Parathyroid adenoma (tissue), 2 donors: ENCODE results near the gene MAML2.

Experiments
- H2AFZ ChIP-seq: fragments of 300-600 bp; sonication (generic); one replicate; pipeline ENCODE4 v1.7.0; 2017; ENCODE audit warnings: antibody characterized with exemption, mild to moderate bottlenecking
- H3K27ac ChIP-seq: fragments of 300-600 bp; sonication (generic); one replicate; pipeline ENCODE4 v1.7.0; 2017
- H3K27me3 ChIP-seq: fragments of 300-600 bp; sonication (generic); one replicate; pipeline ENCODE4 v1.7.0; 2017; ENCODE audit warnings: low read length; ENCODE audit not compliant: control insufficient read depth, insufficient read depth
- H3K36me3 ChIP-seq: fragments of 300-600 bp; sonication (generic); one replicate; pipeline ENCODE4 v1.7.0; 2017; ENCODE audit warnings: low read length; ENCODE audit not compliant: control insufficient read depth, insufficient read depth
- H3K4me1 ChIP-seq: fragments of 300-600 bp; sonication (generic); one replicate; pipeline ENCODE4 v1.7.0; 2017; ENCODE audit warnings: control low read depth
- H3K4me2 ChIP-seq: fragments of 300-600 bp; sonication (generic); one replicate; pipeline ENCODE4 v1.7.0; 2017; ENCODE audit warnings: low read length
- H3K4me3 ChIP-seq: fragments of 300-600 bp; sonication (generic); one replicate; pipeline ENCODE4 v1.7.0; 2017; ENCODE audit warnings: low read depth, low read length
- H3K79me2 ChIP-seq: fragments of 300-600 bp; sonication (generic); one replicate; pipeline ENCODE4 v1.7.0; 2017; ENCODE audit warnings: control low read depth
- H3K9ac ChIP-seq: fragments of 300-600 bp; sonication (generic); one replicate; pipeline ENCODE4 v1.7.0; 2017; ENCODE audit warnings: mild to moderate bottlenecking
- H3K9me3 ChIP-seq: fragments of 300-600 bp; sonication (generic); one replicate; pipeline ENCODE4 v1.7.0; 2017; ENCODE audit warnings: low read length; ENCODE audit not compliant: control insufficient read depth
- CTCF ChIP-seq: fragments of 300-600 bp; sonication (generic); IDR thresholded peaks from one replicate; pipeline ENCODE4 v1.7.0; 2017; ENCODE audit warnings: antibody characterized with exemption, mild to moderate bottlenecking
- donor health status: primary hyperparathyroidism.

Gene MAML2

GRCh38 chr11:96238563-96239135 lies 104.3 kb downstream of the MAML2 start:
- H2AFZ ChIP-seq = no peak overlapping the region
- H3K4me2 ChIP-seq = no peak overlapping the region
- H3K27ac ChIP-seq = no peak overlapping the region
- no peak overlapping the region for H3K4me3 ChIP-seq
- H3K9me3 ChIP-seq = no peaks in the 10 kb centered on the region
- no peak for TF ChIP-seq CTCF
- H3K27me3 ChIP-seq = no peaks in the 10 kb centered on the region
- no peaks in the 10 kb centered on the region for H3K36me3 ChIP-seq
- no peak overlapping the region for H3K9ac ChIP-seq
- H3K4me1 ChIP-seq = peaks cover 6% of the 10 kb centered on the region
- peaks cover 6% of the 10 kb centered on the region for H3K79me2 ChIP-seq

DNA sequence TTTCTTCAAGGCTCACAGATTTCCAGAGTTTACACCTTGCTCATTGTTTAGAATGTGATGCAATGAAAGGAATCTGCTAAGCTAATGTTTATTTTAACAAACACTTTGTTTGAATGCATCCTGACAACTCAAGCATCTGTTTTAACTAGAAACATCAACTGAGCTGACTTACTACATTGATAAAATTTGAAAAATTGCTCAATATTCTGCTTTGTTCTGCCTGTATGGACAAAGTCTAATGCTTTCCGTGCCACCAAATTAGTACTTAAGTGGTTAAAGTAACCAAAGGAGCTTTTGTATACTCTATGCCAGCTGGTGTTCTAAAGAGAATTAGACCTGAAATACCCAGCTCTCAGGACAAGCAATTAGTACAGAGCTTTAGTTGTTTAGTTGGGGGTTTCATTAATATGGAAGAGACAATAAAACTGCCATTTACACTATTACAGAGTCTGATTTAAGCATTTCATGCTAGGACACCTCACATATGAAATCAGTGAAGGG lies 105.2 kb downstream of the MAML2 start:
- H3K9ac ChIP-seq = no peak overlapping the region
- H3K4me2 ChIP-seq = peak overlapping the region; percentile 9
- peaks cover 6% of the 10 kb centered on the region for H3K4me1 ChIP-seq
- H2AFZ ChIP-seq = no peak overlapping the region
- H3K4me3 ChIP-seq = no peak overlapping the region
- no peaks in the 10 kb centered on the region for H3K27me3 ChIP-seq
- no peaks in the 10 kb centered on the region for H3K9me3 ChIP-seq
- H3K36me3 ChIP-seq = no peaks in the 10 kb centered on the region
- TF ChIP-seq CTCF = no peak
- no peak overlapping the region for H3K27ac ChIP-seq
- peaks cover 9% of the 10 kb centered on the region for H3K79me2 ChIP-seq

DNA sequence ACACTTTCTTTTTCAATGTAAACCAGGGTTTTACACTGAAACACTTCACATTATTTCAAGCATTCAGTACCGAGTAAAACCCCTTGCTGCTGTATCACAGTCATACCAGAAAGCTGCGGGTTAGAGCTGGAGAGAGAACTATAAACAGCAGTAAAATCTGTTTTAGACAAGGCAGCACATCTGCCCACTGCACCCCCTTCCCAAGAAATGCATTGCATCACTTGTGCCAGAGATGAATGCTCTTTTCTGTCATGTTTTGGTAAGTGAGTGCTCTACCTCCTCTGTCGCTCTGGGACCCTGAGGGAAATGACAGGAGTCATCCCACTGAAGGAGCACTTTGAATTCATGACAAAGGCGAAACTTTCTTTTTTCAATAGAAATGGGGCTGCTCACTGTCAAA lies 107.2 kb downstream of the MAML2 start:
- no peaks in the 10 kb centered on the region for H3K27me3 ChIP-seq
- no peak overlapping the region for H3K9ac ChIP-seq
- no peak overlapping the region for H2AFZ ChIP-seq
- no peak overlapping the region for H3K27ac ChIP-seq
- H3K4me1 ChIP-seq = peaks cover 6% of the 10 kb centered on the region
- peaks cover 9% of the 10 kb centered on the region for H3K79me2 ChIP-seq
- H3K36me3 ChIP-seq = no peaks in the 10 kb centered on the region
- no peak overlapping the region for H3K4me2 ChIP-seq
- no peak overlapping the region for H3K4me3 ChIP-seq
- no peaks in the 10 kb centered on the region for H3K9me3 ChIP-seq
- no peak for TF ChIP-seq CTCF

GRCh38 chr11:96234866-96235441 lies 108.0 kb downstream of the MAML2 start:
- H3K9ac ChIP-seq = no peak overlapping the region
- no peaks in the 10 kb centered on the region for H3K27me3 ChIP-seq
- H3K4me1 ChIP-seq = peaks cover 6% of the 10 kb centered on the region
- no peaks in the 10 kb centered on the region for H3K9me3 ChIP-seq
- no peak overlapping the region for H3K4me3 ChIP-seq
- no peak overlapping the region for H2AFZ ChIP-seq
- peaks cover 12% of the 10 kb centered on the region for H3K79me2 ChIP-seq
- H3K4me2 ChIP-seq = no peak overlapping the region
- TF ChIP-seq CTCF = no peak
- H3K27ac ChIP-seq = no peak overlapping the region
- H3K36me3 ChIP-seq = no peaks in the 10 kb centered on the region

DNA sequence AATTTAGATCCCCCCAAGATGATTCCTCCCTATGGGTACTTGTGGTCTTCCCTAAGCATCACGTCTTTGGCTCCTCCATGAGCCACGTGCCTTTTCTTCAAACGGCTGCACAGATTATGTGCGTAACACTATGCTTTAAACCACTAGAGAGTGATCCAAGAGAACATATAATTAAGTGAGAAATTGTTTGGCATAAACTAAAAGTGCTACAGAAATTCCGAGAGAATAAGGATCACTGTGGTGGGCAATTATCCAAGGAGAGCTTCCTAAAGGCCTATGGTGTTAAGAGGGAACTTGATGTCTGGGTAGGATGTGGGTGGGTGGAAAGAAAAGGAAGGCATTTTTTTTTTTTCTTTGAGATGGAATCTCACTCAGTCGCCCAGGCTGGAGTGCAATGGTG lies 110.9 kb downstream of the MAML2 start:
- Histone ChIP-seq H2AFZ (no peak overlapping the region), H3K9me3 (no peaks in the 10 kb centered on the region), H3K4me3 (no peak overlapping the region), H3K27me3 (no peaks in the 10 kb centered on the region), H3K9ac (no peak overlapping the region), H3K36me3 (no peaks in the 10 kb centered on the region), H3K79me2 (peaks cover 12% of the 10 kb centered on the region), H3K27ac (no peak overlapping the region), H3K4me1 (peaks cover 8% of the 10 kb centered on the region), H3K4me2 (no peak overlapping the region)
- TF ChIP-seq CTCF = no peak
